Dedifferentiated amniotic fluid mesenchymal stem cell (primary cell): ENCODE results near the gene CTNND2.
"Not testable (repeated sequence)": the region's sequence is repeated elsewhere in the genome, so short reads cannot be mapped to it uniquely, and the experiment has no call there.

ENCODE experiments used
- DNase-seq: peaks from one replicate; pipeline ENCODE4 v3.0.0-alpha.2; 2016; ENCODE audit errors: extremely low spot score

CTNND2 gene

DNA sequence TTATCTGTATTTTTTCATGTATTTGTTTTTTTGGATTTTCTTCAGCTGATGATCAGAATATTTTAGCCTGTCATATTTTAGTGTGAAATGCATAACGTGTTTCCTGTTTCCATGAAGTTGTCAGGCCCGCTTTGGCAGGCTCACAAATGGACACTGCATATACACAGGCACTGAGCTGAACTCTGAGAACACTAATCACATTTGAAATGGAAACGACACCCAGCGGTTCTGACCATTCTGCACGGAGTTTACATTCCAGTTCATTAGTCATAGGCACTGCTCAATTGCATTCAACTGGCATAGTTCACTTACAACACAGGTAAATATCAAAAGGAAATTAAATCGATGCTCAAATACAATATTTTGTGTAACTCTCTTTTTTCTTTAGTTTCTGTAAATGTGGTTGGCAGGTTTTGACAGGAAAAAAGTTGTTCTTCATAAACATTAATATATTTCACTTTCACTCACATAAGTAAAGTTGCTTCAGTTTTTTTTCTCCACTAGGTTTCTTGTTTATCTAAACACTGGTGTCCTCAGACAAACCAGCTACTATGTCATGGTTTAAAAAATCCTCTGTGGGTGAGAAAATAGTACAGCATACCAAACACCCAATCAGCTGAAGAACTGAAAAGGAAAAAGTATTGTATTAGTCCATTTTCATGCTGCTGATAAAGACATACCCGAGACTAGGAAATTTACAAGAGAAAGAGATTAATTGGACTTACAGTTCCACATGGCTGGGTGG is 584.2 kb downstream of the CTNND2 start:
- DNase-seq: no peak

DNA sequence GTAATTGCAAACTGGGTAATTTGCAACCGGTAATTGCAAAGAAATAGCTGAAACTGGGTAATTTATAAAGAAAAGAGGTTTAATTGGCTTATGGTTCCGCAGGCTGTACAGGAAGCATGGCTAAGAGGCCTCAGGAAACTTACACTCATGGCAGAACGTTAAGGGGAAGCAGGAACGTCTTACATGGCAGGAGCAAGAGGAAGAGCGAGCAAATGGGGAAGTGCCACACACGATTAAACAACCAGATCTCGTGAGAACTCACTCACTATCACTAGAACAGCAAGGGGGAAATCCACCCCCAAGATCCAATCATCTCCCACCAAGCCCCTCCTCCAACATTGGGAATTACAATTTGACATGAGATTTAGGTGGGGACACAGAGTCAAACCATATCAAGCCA is 590.6 kb downstream of the CTNND2 start:
- DNase-seq: not testable (repeated sequence)

DNA sequence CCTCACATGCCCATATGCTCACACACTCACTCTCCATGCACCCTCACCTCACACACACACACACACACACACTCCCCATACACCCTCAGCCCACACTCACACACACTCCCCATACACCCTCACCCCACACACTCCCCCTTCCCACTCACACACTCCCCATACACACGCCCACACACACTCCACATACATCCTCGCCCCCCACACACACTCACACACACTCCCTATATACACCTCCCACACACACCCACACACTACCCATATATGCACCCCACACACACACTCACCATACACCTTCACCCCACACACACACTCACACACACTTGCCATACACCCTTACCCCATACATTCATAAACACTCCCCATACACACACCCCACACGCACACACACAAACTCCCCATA is 592.5 kb downstream of the CTNND2 start:
- DNase-seq: no peak

DNA sequence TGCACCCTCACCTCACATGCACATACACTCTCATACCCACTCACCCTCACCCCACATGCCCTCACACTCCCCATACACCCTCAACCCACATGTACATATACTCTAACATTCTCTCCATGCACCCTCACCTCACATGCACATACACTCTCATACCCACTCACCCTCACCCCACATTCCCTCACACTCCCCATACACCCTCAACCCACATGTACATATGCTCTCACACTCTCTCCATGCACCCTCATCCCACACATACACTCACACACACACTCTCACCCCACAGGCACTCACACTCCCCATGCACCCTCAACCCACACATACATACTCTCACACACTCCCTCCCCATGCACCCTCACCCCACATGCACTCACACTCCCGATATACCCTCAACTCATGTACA is 593.0 kb downstream of the CTNND2 start:
- DNase-seq: no peak

- DNase-seq: no peak
Measured at GRCh38 chr5:11310158-11310557, 594.1 kb downstream of the CTNND2 start.

- no peak for DNase-seq
Measured at GRCh38 chr5:11306365-11306764, 597.9 kb downstream of the CTNND2 start.

DNA sequence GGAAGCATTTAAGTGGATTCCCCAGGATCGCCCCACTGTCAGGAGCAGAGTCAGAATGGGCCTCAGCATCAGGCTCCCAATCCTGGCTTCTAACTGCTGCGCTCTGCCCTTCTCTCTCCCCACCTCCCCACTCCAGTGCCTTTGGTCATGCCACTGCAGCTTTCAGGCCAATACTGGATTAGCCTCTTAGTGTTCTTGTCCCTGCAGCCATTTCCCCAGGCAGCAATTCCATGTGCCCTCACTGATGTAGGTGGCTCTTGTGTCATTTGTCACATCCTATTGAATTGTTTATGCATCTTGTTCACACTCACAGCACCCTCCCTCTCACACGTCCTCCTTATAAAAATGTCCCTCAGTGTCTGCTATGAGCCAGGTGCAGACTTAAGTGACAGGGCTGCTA is 599.0 kb downstream of the CTNND2 start:
- no peak for DNase-seq

DNA sequence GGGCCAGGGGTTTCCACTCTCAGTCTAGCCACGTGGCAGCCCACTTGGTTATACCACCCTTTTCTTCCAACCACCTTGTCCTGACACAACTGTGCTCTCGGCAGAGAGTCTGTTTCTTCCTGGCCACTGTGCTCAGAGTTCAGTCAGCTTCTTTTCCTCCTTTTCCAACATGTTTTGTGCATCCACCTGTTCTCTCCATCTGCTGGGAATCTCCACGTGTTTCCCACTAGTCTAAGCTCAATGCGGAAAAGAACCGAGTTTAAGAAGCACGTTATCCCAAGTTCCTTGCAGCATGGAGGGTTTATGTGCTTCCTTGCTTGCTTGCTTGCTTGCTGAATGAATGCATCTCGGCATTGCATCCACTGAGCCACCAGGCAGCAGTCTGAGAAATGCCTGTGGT is 599.6 kb downstream of the CTNND2 start:
- DNase-seq: no peak

DNA sequence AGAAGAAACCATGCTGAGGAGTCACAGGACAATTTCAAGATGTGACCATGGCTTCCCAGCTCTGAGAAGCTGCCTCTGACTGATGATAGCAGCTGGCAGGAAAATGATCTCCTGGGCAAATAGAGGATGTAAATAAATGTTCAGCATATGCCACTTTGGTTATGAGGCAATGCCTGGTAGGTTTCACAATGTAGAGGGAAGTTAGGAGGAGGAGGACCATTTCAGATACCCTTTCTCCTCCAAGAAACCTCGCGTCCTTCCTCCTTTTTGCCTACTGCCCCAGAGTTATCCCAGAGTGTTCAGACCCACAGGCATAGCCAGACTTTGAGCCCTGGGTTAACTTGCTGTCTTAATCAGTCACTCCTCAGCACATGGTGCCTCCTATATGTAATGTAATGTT is 601.6 kb downstream of the CTNND2 start:
- DNase-seq: no peak

GRCh38 chr5:11301171-11301570 is 603.1 kb downstream of the CTNND2 start:
- DNase-seq: no peak

DNA sequence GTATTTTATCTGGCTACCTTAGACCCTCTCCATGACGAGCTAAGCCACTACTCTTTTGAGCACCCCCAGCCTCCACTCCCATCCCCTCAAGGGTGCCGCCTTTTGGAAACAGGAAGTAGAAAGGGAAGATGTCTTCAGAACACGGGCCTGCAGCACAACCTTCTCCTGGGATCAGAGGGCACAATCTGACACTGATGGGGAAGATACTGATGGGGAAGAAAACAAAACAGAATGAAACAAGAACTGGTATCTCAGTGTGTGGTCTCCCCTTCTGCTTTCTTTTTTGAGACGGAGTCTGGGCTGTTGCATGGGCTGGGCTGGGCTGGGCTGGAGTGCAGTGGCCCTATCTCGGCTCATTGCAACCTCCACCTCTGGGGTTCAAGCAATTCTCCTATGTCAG is 603.5 kb downstream of the CTNND2 start:
- no peak for DNase-seq

GRCh38 chr5:11298877-11299276 is 605.4 kb downstream of the CTNND2 start:
- no peak for DNase-seq

- DNase-seq: no peak
Measured at GRCh38 chr5:11293523-11293922, 610.7 kb downstream of the CTNND2 start.

GRCh38 chr5:11292648-11293356 is 611.4 kb downstream of the CTNND2 start:
- no peak for DNase-seq

DNA sequence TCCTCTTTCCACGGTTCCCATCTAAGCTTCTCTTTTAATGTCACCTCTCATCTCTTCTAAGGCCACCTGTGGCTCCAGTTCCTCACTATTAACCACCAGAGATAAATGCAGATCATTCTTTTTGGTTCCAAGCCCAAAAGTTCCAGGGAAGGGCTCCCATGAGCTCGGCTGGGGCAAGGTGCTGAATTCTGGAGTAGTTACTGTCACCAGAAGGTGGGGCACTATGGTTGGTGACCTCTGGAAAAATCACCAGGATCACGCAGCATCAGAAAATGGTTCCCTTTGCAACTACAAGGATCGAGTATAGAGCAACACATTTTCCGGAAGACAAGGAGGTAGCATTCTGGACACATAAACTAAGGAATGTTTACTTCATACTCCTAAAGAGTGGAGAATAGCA is 614.5 kb downstream of the CTNND2 start:
- no peak for DNase-seq

DNA sequence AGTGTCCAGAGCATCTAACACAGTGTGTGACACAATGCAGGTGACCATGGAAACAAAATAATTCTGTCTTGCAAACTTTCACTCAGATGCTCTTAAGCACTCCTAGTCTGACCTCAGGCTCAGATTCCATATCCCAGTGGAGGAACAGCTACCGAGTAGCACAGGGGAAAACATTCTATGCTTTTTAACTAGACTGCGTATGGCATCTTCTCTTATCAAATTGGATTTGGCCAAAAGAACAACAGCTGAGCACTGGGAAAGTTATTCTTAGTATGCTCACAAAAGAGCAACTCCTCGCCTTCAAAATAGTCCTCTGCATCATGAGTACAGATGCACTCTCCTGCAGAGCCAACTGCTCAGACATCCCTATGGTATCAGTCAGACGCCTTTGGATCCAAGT is 615.0 kb downstream of the CTNND2 start:
- no peak for DNase-seq

DNA sequence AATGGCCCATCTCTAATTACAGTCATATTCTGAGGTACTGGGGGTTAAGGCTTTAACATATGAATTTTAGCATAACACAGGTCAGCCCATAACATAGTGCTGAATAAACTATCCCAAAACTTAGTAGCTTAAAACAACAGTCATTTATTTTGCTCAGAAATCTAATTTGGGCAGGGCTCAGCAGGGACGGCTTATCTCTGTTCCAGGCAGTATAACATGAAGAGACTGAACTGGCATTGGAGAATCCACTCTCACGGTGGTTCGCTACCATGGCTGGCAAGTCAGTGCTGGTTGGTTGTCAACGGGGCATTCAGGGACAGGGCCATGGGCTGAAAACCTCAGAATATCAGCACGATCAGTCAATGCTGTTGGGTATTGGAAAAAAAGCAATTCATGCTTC is 622.4 kb downstream of the CTNND2 start:
- DNase-seq: no peak

GRCh38 chr5:11277323-11277722 is 626.9 kb downstream of the CTNND2 start:
- no peak for DNase-seq

DNA sequence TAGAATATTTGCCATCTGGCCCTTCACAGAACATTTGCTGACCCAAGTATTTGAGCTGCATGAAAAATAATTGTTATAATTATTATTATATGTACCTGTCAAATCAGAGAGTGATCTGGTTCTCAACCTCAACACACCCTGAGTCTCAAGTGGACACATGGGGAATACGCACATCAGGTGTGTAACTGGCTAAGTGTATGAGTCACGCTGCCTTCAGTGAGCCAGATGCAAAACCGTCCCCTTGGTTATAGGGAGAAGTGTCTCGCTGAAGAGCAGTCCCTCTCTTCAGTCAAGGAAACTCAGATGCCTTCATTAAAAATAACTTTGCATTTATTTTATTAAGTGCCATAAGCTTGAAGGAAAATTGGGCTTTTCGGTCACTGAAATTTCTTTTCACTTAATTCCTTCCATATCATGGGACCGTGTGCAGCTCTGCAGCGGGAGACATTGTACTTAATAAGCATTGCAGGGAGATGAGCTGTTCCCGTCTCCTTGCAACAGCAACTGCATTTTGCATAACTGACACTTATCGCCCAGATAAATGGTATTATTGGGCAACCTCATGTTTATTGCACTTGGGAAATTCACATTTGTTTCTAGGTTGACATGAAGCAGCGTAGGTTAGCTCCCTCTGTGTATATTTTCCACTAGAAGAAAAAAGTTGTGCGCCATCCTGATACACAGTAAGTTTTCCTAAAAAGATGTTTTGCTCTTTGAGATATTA is 630.9 kb downstream of the CTNND2 start:
- no peak for DNase-seq

GRCh38 chr5:11269515-11269914 is 634.7 kb downstream of the CTNND2 start:
- no peak for DNase-seq

GRCh38 chr5:11268891-11269290 is 635.4 kb downstream of the CTNND2 start:
- DNase-seq: no peak

DNA sequence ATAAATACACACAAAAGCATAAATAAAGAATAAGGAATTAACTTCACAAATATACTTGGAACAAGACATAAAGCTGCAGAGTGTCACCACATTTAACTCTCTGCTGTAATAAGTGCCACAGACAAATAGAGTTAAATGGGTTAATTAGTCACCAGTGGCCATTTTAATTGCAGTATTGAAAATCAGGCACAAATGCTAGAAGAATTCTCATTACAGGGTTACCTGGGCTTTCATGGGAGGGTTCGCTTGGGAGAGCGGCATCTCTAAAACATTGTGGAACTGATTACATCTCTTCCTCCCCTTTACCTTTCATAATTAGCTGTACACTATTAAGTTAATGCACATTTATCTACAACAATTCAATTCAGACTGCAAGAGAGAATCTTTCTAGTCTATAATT is 637.9 kb downstream of the CTNND2 start:
- DNase-seq: no peak

DNA sequence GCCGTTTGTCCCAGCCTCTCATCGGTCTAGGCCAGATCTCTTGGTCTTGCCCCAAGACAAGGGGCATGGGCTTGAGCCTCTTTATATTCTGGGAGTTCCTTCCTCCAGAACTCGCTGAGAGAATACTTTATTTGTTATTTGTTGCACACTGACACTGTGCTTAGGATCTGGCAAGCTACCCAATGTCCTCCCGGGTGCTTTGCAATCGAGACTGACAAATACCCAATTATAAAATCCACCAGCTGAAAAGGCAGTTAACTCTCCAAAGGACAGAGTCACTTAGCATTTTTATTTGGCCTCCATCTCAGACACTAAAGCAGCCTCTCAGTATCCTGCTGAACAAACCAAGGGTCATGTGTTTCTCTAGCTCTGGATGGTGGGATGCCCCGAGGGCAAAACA is 643.0 kb downstream of the CTNND2 start:
- no peak for DNase-seq
